GM19468 (cell line): ENCODE results near the gene SRSF3.
"Not testable (repeated sequence)": the region's sequence is repeated elsewhere in the genome, so short reads cannot be mapped to it uniquely, and the experiment has no call there.

Experiments used
- ATAC-seq: cut with Tn5 transposase; IDR thresholded peaks from one replicate; pipeline ENCODE4 v1.9.1; 2021; ENCODE audit warnings: mild to moderate bottlenecking, moderate library complexity, moderate number of reproducible peaks; ENCODE audit not compliant: unreplicated experiment; ENCODE audit errors: extremely low read depth

Gene SRSF3

GRCh38 chr6:36639171-36639808 lies 45.1 kb downstream of the SRSF3 start:
- no peak for ATAC-seq

DNA sequence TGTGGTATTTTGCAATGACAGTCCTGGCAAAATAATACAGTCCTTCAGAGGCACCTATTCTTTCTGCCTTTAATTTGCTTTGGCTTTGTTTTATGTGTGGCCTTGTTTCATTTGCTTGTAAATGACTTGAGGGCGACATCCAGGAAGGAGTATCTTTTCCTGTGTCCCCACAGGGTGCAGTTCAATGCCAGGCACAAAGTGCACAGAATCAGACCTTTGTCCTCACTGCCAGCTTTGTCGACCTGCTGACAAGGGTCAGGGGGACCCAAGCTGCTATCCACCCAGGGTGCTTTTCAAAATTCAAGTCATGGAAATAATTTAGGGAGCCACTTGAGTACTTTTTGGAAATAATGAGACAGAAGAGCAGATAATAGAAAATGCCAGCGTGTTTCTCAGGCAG lies 47.4 kb downstream of the SRSF3 start:
- ATAC-seq, result no peak

DNA sequence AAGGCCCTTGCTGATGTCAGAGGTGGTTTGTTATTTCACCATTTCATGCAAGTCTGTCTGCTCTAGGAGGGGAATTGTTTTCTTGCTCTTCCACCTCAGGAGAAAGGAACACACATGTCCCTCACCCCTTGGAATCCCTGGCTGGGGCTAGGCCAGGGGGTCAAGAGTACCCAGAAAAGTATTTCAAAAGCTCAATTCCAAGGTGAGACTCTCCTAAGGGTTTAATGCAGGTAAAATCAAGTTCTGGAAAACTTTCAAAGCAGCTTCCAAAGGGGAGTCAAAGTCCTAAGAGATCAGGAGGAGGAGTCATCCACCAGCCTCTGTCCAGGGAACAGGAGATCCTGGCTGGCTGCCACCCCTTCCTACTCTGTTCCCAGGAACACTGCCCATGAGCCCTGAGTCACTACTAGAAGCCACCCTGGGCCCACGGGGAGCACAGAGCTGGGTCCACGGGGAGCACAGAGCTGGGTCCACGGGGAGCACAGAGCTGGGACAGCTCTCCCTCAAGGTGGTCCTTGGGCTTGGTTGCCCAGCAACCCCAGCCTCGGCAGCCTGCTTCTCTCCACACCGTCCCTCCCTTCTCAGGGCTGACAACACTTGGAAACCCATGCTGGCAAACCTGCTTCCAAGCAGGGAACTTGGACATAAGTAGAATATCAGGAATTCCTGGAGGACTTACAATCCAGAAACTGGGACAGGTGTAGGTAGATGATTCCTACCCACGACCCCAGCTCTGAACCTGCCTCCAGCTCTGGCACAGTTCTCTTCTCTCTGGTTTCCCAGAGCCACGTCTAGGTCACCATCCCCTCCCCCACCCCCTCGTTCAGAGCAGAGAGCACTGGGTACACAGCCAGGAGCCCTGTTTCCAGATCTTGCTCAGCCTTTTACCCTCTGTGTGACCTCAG lies 49.0 kb downstream of the SRSF3 start:
- ATAC-seq, result no peak

- no peak for ATAC-seq
These were observed 49.8 kb downstream of the SRSF3 start for GRCh38 chr6:36643977-36644376.

DNA sequence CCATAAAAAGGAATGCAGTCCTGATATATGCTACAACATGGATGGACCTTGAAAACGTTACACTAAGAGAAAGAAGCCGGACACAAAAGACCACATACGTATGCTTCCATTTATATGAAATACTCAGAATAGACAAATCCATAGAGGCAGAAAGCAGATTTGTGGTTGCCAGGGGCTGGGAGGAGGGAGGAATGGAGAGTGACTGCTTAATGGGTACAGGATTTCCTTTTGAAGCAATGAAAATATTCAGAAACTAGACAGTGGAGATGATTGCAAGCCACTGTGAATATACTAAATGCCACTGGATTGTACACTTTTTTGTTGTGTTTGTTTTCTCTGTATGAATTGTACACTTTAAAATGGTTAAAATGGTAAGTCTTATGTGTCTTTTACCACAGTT lies 54.9 kb downstream of the SRSF3 start:
- no peak for ATAC-seq

DNA sequence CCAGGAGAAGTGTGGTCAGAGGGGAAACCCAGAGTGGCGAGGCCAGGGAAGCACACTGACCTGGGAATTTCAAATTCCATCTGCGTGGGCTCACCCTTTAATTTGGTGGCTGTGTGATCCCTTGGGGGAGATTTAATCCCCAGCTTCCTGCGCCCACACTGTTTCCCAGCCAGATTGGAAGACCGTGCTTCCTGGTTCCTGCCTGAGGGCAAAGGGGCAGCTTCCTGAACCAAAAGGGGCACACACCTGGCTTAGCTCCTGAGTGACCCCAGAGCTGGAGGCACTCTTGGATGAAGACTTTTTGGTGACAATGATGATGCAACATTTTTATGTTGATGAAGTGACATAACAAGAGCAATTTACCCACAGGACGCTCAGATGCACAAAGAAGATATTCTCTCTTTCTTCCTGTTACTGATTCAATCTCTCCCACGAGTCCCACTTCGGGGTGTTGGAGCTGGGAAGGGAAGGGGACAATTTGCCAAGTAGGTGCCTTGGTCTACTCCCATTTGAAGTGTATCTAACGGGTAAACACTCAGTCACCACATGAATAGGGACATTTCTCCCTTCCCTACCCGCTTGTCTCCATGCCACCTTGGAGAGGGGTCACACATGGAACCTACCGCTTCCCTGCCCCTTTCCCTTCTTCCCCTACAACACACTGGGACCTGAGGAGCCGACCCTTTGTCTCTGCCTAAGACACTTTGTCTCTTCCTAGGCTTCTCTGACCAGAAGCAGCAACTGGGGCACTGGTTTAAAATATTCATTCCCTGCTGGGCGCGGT lies 55.7 kb downstream of the SRSF3 start:
- no peak for ATAC-seq

DNA sequence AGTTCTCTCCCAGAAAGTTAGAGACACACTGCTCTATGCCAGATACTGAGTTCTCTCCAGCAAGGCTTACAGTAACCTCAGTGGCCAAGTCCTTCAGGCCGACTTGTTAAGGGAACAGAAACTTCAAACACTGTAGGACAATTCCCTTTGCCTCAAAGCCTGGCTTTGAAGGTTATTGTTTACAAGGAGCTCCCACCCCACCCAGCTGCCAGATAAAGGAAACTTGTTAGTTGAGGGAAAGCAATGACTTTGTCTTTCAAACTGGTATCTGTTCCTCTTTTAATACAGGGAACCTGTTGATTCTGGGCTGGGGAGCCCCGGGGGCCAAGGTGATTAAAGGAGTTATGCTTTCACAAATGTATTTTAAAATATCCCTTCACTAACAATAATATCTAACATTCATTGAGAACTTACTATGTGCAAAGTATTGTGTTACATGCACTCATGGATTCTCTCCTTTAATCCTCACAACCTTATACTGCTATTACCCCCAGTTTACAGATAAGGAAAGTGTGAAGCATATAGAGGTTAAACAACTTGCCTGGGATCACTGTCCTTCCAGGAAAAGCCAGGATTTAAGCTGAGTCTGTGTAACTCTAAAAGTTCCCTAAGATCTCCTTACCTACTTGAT lies 56.8 kb downstream of the SRSF3 start:
- ATAC-seq, result peak; percentile 53

GRCh38 chr6:36651659-36652379 lies 57.7 kb downstream of the SRSF3 start:
- no peak for ATAC-seq

GRCh38 chr6:36654469-36654868 lies 60.3 kb downstream of the SRSF3 start:
- ATAC-seq, result not testable (repeated sequence)
